ENCODE results near the gene BBS10.
"Not testable (repeated sequence)": the region's sequence is repeated elsewhere in the genome, so short reads cannot be mapped to it uniquely, and the experiment has no call there.

BBS10 gene

GRCh38 chr12:76329606-76330005 lies 18.6 kb downstream of the BBS10 start:
- no peaks in the 10 kb centered on the region for H3K36me3 ChIP-seq (ENCODE audit: control insufficient read depth, insufficient read depth, low read length)
- no peak for DNase-seq (ENCODE audit: extremely low read depth, insufficient read length)
- no peak for TF ChIP-seq CTCF (IDR thresholded peaks at IDR 0.05; ENCODE audit: insufficient read depth, low read length, poor library complexity, severe bottlenecking)
- no peaks in the 10 kb centered on the region for H3K27me3 ChIP-seq (replicated peaks; ENCODE audit: control insufficient read depth, insufficient read depth, low read length)
- H3K4me3 ChIP-seq (replicated peaks; ENCODE audit: low read depth, low read length) = no peak overlapping the region

GRCh38 chr12:76329159-76329558 lies 19.1 kb downstream of the BBS10 start:
- H3K27me3 ChIP-seq (replicated peaks; ENCODE audit: control insufficient read depth, insufficient read depth, low read length) = no peaks in the 10 kb centered on the region
- no peak for TF ChIP-seq CTCF (IDR thresholded peaks at IDR 0.05; ENCODE audit: insufficient read depth, low read length, poor library complexity, severe bottlenecking)
- no peaks in the 10 kb centered on the region for H3K36me3 ChIP-seq (ENCODE audit: control insufficient read depth, insufficient read depth, low read length)
- H3K4me3 ChIP-seq (replicated peaks; ENCODE audit: low read depth, low read length) = no peak overlapping the region
- no peak for DNase-seq (ENCODE audit: extremely low read depth, insufficient read length)

DNA sequence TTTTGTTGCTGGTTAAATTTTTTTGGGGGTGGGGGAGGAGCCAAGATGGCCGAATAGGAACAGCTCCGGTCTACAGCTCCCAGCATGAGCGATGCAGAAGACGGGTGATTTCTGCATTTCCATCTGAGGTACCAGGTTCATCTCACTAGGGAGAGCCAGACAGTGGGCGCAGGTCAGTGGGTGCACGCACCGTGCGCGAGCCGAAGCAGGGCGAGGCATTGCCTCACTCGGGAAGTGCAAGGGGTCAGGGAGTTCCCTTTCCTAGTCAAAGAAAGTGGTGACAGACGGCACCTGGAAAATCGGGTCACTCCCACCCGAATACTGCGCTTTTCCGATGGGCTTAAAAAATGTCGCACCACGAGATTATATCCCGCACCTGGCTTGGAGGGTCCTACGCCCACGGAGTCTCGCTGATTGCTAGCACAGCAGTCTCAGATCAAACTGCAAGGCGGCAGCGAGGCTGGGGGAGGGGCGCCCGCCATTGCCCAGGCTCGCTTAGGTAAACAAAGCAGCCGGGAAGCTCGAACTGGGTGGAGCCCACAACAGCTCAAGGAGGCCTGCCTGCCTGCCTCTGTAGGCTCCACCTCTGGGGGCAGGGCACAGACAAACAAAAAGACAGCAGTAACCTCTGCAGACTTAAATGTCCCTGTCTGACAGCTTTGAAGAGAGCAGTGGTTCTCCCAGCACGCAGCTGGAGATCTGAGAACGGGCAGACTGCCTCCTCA lies 28.5 kb downstream of the BBS10 start:
- H3K36me3 ChIP-seq (ENCODE audit: control insufficient read depth, insufficient read depth, low read length); DNase-seq (ENCODE audit: extremely low read depth, insufficient read length); H3K4me3 ChIP-seq (replicated peaks; ENCODE audit: low read depth, low read length); H3K27me3 ChIP-seq (replicated peaks; ENCODE audit: control insufficient read depth, insufficient read depth, low read length): not testable (repeated sequence)

DNA sequence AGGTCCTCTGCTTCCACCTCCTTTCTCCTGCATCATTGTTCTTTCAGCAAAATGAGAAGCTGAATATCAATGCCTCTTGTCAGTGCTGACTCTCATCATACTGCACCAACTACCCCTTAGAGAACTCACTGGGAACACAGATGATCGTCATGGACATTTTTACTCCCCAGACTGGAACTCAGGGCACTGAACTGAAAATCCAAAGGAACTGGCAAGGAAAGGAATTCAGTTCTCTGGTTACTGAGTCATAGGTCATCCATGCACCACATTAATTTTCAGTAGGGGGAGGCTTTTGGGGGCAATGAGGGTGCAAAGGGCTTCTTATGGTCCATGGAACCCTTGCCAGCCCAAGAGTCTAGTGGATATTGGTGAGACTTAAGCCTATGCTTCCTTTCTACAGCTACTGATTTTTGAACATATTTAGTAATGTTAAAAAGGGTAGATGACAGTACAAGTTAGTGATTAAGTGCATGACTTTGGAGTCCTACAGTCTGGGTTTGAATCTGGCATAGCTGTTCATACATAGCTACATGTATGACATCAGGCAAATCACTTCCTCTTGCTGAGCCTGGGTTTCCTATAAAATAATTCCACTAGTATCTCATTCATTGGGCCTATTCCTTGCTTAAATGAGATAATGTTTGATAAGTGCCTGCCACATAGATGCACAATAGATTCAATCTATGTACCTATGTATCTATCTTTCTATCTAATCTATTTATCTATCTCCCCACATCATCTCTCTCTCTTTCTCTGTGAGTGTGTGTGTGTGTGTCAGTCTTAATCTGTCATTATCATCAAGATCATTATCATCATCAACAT lies 29.2 kb downstream of the BBS10 start:
- Histone ChIP-seq H3K4me3 (replicated peaks; ENCODE audit: low read depth, low read length) (no peak overlapping the region), H3K36me3 (ENCODE audit: control insufficient read depth, insufficient read depth, low read length) (no peaks in the 10 kb centered on the region), H3K27me3 (replicated peaks; ENCODE audit: control insufficient read depth, insufficient read depth, low read length) (no peaks in the 10 kb centered on the region)
- DNase-seq (ENCODE audit: extremely low read depth, insufficient read length) = no peak
- no peak for TF ChIP-seq CTCF (IDR thresholded peaks at IDR 0.05; ENCODE audit: insufficient read depth, low read length, poor library complexity, severe bottlenecking)

- Histone ChIP-seq H3K27me3 (replicated peaks; ENCODE audit: control insufficient read depth, insufficient read depth, low read length) (no peaks in the 10 kb centered on the region), H3K36me3 (ENCODE audit: control insufficient read depth, insufficient read depth, low read length) (no peaks in the 10 kb centered on the region), H3K4me3 (replicated peaks; ENCODE audit: low read depth, low read length) (no peak overlapping the region)
- TF ChIP-seq CTCF (IDR thresholded peaks at IDR 0.05; ENCODE audit: insufficient read depth, low read length, poor library complexity, severe bottlenecking) = no peak
- no peak for DNase-seq (ENCODE audit: extremely low read depth, insufficient read length)
Measured at GRCh38 chr12:76317976-76318375, 30.2 kb downstream of the BBS10 start.

DNA sequence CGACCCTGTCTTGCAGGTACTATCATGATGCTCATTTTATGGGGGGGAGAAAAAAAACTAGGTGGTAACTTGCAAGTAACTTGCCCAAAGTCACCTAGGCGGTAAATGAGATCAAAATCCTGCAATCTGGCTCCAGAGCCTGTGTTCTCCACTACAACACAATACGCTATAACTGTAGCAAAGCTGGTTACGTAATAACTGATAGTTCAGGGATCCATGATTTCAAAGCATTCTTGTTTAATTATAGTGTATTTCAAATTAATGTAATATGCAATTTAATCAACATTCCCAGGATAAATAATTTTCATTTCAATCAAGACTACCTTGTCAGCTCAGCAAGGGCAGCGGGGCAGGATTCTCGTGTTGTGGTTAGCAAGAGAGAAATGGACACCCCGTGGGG lies 31.7 kb downstream of the BBS10 start:
- no peak for TF ChIP-seq CTCF (IDR thresholded peaks at IDR 0.05; ENCODE audit: insufficient read depth, low read length, poor library complexity, severe bottlenecking)
- DNase-seq (ENCODE audit: extremely low read depth, insufficient read length) = no peak
- no peaks in the 10 kb centered on the region for H3K27me3 ChIP-seq (replicated peaks; ENCODE audit: control insufficient read depth, insufficient read depth, low read length)
- no peak overlapping the region for H3K4me3 ChIP-seq (replicated peaks; ENCODE audit: low read depth, low read length)
- H3K36me3 ChIP-seq (ENCODE audit: control insufficient read depth, insufficient read depth, low read length) = no peaks in the 10 kb centered on the region

Measured in GM06990 (cell line).